Fibroblast of the aortic adventitia (primary cell): ENCODE measurements around the gene SEC24D. TPM values are rescaled to one million over a fixed set of nuclear protein-coding genes. Genes with fewer than 3 reads are reported as not detected.

ENCODE experiments used
- DNase-seq: peaks from one replicate; pipeline ENCODE4 v3.0.0-alpha.2; 2010; ENCODE audit warnings: low read depth
- H3K4me3 ChIP-seq: 2 replicates; pipeline ENCODE4 v1.5.1; 2011; ENCODE audit warnings: low read depth, mild to moderate bottlenecking, control low read depth, low read length, moderate library complexity
- CTCF ChIP-seq: IDR thresholded peaks from 2 replicates; pipeline ENCODE4 v1.5.1; 2011; ENCODE audit warnings: mild to moderate bottlenecking, low read length, control low read depth, inconsistent platforms; ENCODE audit not compliant: insufficient read depth
- total RNA-seq: library from RNA; depleted of rRNA; stranded (reverse); fragments of >200 nt; gene quantifications from 2 replicates; pipeline ENCODE4 v1.2.3, GENCODE V29; 2012; ENCODE audit warnings: low replicate concordance

Gene SEC24D
- total RNA-seq, 1 donor: 149 TPM

- H3K4me3 ChIP-seq: no peak overlapping the region
- TF ChIP-seq CTCF: no peak
- no peak for DNase-seq
Measured at GRCh38 chr4:118755438-118756226, 80.3 kb downstream of the SEC24D start.

DNA sequence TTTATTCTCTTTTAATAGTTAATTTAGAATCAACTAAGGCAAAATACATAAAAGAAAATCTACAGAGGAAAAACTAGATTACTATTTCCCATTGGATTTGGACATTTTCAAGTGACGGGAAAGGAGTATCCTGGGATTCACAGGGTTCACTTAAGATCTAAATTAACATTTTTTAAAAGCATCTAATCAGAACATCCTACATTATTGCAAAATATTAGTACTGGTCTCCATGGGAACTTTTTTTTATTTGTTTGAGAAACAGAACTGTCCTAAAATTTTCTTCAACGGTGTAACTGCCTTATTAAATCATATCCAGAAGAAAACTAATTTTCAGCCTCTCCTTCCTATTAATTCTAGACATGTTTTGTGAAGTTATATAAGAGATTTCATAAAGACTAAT lies 81.0 kb downstream of the SEC24D start:
- H3K4me3 ChIP-seq: no peak overlapping the region
- no peak for DNase-seq

GRCh38 chr4:118753685-118754084 lies 82.2 kb downstream of the SEC24D start:
- TF ChIP-seq CTCF: no peak
- DNase-seq: no peak
- H3K4me3 ChIP-seq: no peak overlapping the region

More for the DNA sequence above, 81.0 kb downstream of the SEC24D start:
- TF ChIP-seq CTCF: no peak

GRCh38 chr4:118753096-118753495 lies 82.8 kb downstream of the SEC24D start:
- no peak overlapping the region for H3K4me3 ChIP-seq
- TF ChIP-seq CTCF: no peak
- DNase-seq: no peak

DNA sequence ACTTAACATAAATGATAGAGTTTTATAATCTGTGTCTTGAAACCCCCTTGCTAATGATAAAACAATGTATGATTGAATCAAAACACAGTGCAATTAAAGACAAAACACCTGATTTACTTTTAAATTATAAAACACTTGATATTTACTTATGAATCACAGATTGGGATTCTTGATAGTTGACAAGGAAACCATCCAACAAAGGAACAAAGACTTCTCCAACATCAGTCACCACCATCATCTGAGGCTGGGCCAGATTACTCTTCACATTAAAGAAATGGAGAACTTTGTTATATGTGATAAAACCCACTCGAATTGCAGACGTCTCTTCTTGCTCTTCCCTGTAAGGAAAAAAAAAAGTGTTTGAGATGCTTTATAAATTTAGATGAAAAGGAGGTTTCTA lies 83.4 kb downstream of the SEC24D start:
- peak; percentile 48 for DNase-seq
- H3K4me3 ChIP-seq: no peak overlapping the region
- no peak for TF ChIP-seq CTCF

- TF ChIP-seq CTCF: no peak
- H3K4me3 ChIP-seq: no peak overlapping the region
- DNase-seq: peak; percentile 77
Measured at GRCh38 chr4:118751629-118752323, 84.2 kb downstream of the SEC24D start.
